Endothelial cell of umbilical vein (primary cell): Measurements from ENCODE around the gene PGLYRP1. TPM values are rescaled to one million over a fixed set of nuclear protein-coding genes. Genes with fewer than 3 reads are reported as not detected.

Experiments used
- BruUV-seq: library from RNA; stranded (reverse); fragments of 400-500 nt; replicated peaks from 2 replicates; lab custom pipeline; 2021; lab: Mats Ljungman, UMichigan
- CTCF ChIA-PET: fragments of 300-600, 350-600 bp; sonication (Branson Sonifier 250); formaldehyde crosslinking; loops from one replicate; lab custom pipeline; 2021; ENCODE audit warnings: antibody characterized with exemption, inconsistent platforms; lab: Charles Lee
- POLR2A ChIA-PET: fragments of 300-600, 350-600 bp; sonication (Branson Sonifier 250); formaldehyde crosslinking; loops from one replicate; lab custom pipeline; 2021; ENCODE audit warnings: antibody characterized with exemption, inconsistent platforms; lab: Charles Lee
- DNase-seq: peaks from one replicate; pipeline ENCODE4 v3.0.0-alpha.2; 2011; ENCODE audit warnings: low read depth, low spot score
- FAIRE-seq: peaks from 2 replicates; lab custom pipeline; 2011; peaks lifted over from hg19 to GRCh38; lab: Jason Lieb, UNC
- H2AFZ ChIP-seq: 2 replicates; pipeline ENCODE4 v1.6.0; 2012; ENCODE audit warnings: low read depth, low read length, control low read depth, inconsistent platforms
- H3K27ac ChIP-seq: 2 replicates; pipeline ENCODE4 v1.5.1; 2011; ENCODE audit warnings: low read depth, mild to moderate bottlenecking, control low read depth, low read length, moderate library complexity; ENCODE audit not compliant: insufficient read depth
- H3K27me3 ChIP-seq, 2 experiments: 2 replicates each; pipeline versions ENCODE4 v1.6.0 to v1.6.1; 2011; ENCODE audit warnings: low read length in 2 of 2, mixed read lengths in 1 of 2; ENCODE audit not compliant: control insufficient read depth in 2 of 2, insufficient read depth in 2 of 2
- H3K36me3 ChIP-seq, 2 experiments: 2 replicates in 1 of 2; 3 replicates in 1 of 2; pipeline ENCODE4 v1.5.1; 2011; ENCODE audit warnings: low read length in 2 of 2, mild to moderate bottlenecking in 1 of 2, moderate library complexity in 1 of 2; ENCODE audit not compliant: control insufficient read depth in 2 of 2, insufficient read depth in 2 of 2; ENCODE audit errors: extremely low read depth in 1 of 2
- H3K4me1 ChIP-seq: 3 replicates; pipeline ENCODE4 v1.5.1; 2011; ENCODE audit warnings: mild to moderate bottlenecking, low read length; ENCODE audit not compliant: control insufficient read depth, insufficient read depth; ENCODE audit errors: extremely low read depth
- H3K4me2 ChIP-seq: 2 replicates; pipeline ENCODE4 v1.6.1; 2011; ENCODE audit warnings: low read length, control low read depth, mixed read lengths; ENCODE audit not compliant: insufficient read depth
- H3K4me3 ChIP-seq, 3 experiments: fragments of 200-600 bp in 1 of 3; sonication (generic), shearing (Covaris generic) in 1 of 3; replicated peaks in 1 of 3; 2 replicates each; pipeline ENCODE4 v1.5.1; 2011 to 2016; ENCODE audit warnings: control low read depth in 3 of 3, low read length in 3 of 3, mild to moderate bottlenecking in 2 of 3, inconsistent platforms in 1 of 3, low read depth in 1 of 3, moderate library complexity in 1 of 3; ENCODE audit not compliant: insufficient read depth in 1 of 3
- H3K79me2 ChIP-seq: 2 replicates; pipeline ENCODE4 v1.6.0; 2012; ENCODE audit warnings: low read length, inconsistent platforms; ENCODE audit not compliant: control insufficient read depth, insufficient read depth
- H3K9ac ChIP-seq: replicated peaks from 2 replicates; pipeline ENCODE3; 2011; ENCODE audit warnings: low read length, control low read depth; ENCODE audit not compliant: insufficient read depth; ENCODE audit errors: extremely low read depth
- H3K9me1 ChIP-seq: replicated peaks from 3 replicates; pipeline ENCODE4 v1.6.0; 2011; ENCODE audit warnings: mild to moderate bottlenecking, low read length; ENCODE audit not compliant: control insufficient read depth, insufficient read depth; ENCODE audit errors: extremely low read depth
- H3K9me3 ChIP-seq: replicated peaks from 2 replicates; pipeline ENCODE4 v1.5.1; 2012; ENCODE audit warnings: low read length, inconsistent platforms; ENCODE audit not compliant: control insufficient read depth, insufficient read depth
- H4K20me1 ChIP-seq: replicated peaks from 2 replicates; pipeline ENCODE3; 2011; ENCODE audit warnings: mild to moderate bottlenecking, low read length; ENCODE audit not compliant: control insufficient read depth, insufficient read depth; ENCODE audit errors: extremely low read depth
- MAX ChIP-seq: IDR thresholded peaks from 2 replicates; pipeline ENCODE4 v1.6.1; 2011; ENCODE audit not compliant: insufficient read depth, insufficient read length
- dilution Hi-C: fragments of 300-500 bp; cut with MboI; formaldehyde crosslinking; loops from one replicate; pipeline ENCODE4 v1.15.0; 2019; ENCODE audit warnings: low sequenced_read_pairs; ENCODE audit not compliant: extremely low pct_ligation_motif_present
- intact Hi-C: fragments of 100-400 bp; cut with micrococcal nuclease; formaldehyde crosslinking; loops from one replicate; pipeline ENCODE4 v1.10.0; 2022
- polyA plus RNA-seq, 4 experiments: library from polyadenylated mRNA; depleted of rRNA in 3 of 4; stranded (reverse) in 3 of 4; unstranded in 1 of 4; fragments of >200 nt; gene quantifications; 2 replicates each; pipeline versions ENCODE4 v1.2.1 to v1.2.3, GENCODE V29; 2011 to 2012; ENCODE audit warnings: missing spikeins in 1 of 4
- total RNA-seq: library from RNA; stranded (reverse); gene quantifications from 2 replicates; pipeline ENCODE4 v1.2.3, GENCODE V29; 2021
- TF ChIP-seq, protein P1 (sequence below), 2 donors: IDR thresholded peaks; 1 replicate in 1 of 2; 2 replicates in 1 of 2; pipeline ENCODE4 v1.5.1; 2011; ENCODE audit warnings: low read length in 2 of 2, mild to moderate bottlenecking in 2 of 2, moderate library complexity in 2 of 2, control low read depth in 1 of 2, inconsistent platforms in 1 of 2, low read depth in 1 of 2; ENCODE audit not compliant: insufficient read depth in 1 of 2; ENCODE audit errors: extremely low read depth in 1 of 2

Gene PGLYRP1
- total and polyA plus RNA-seq, 2 donors (not counting 3 experiments of a cell fraction or from before 2014, with no cell fraction given) = not detected

GRCh38 chr19:45972081-45972946 lies 50.5 kb downstream of the PGLYRP1 start:
- Histone ChIP-seq H3K27me3 (peaks cover 0 to 3% of the 10 kb centered on the region in 2 experiments), H3K9me3 (no peaks in the 10 kb centered on the region), H3K79me2 (peaks cover 9% of the 10 kb centered on the region), H2AFZ (no peak overlapping the region), H4K20me1 (no peaks in the 10 kb centered on the region), H3K36me3 (peaks cover 0 to 4% of the 10 kb centered on the region in 2 experiments), H3K4me2 (peak overlapping the region; percentile 27), H3K27ac (no peak overlapping the region), H3K4me1 (peaks cover 23% of the 10 kb centered on the region), H3K9ac (peak overlapping the region; percentile 10), H3K9me1 (no peaks in the 10 kb centered on the region), H3K4me3 (peak overlapping the region; percentile 1 to 80 (median 52))
- ChIA-PET CTCF (interaction anchor here (0.6 to 1.5 kb wide), 2 partner anchors 13 to 56 kb away, joined by 3 to 5 read pairs; no protein-coding TSS in a partner anchor), POLR2A (no interaction called here)
- no TSS peak for BruUV-seq
- TF ChIP-seq, protein P1, sequence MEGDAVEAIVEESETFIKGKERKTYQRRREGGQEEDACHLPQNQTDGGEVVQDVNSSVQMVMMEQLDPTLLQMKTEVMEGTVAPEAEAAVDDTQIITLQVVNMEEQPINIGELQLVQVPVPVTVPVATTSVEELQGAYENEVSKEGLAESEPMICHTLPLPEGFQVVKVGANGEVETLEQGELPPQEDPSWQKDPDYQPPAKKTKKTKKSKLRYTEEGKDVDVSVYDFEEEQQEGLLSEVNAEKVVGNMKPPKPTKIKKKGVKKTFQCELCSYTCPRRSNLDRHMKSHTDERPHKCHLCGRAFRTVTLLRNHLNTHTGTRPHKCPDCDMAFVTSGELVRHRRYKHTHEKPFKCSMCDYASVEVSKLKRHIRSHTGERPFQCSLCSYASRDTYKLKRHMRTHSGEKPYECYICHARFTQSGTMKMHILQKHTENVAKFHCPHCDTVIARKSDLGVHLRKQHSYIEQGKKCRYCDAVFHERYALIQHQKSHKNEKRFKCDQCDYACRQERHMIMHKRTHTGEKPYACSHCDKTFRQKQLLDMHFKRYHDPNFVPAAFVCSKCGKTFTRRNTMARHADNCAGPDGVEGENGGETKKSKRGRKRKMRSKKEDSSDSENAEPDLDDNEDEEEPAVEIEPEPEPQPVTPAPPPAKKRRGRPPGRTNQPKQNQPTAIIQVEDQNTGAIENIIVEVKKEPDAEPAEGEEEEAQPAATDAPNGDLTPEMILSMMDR (IDR thresholded peaks at IDR 0.05; ENCODE audit: extremely low read depth in 1 of 2, insufficient read depth in 1 of 2, low read depth in 1 of 2, low read length in 2 of 2) = no peak
- TF ChIP-seq MAX = peak; percentile 57
- dilution Hi-C loops = no loop called here
- FAIRE-seq = peak; percentile 64
- DNase-seq = no peak
- intact Hi-C loops = loop anchor here (5.0 kb wide), 1 partner anchor 35 kb away; no protein-coding TSS in a partner anchor
